Adrenal gland (tissue), 5 donors: ENCODE results near the gene COL23A1.

Experiments
- POLR2A ChIP-seq, 2 donors: fragments of 450-650 bp; IDR thresholded peaks; one replicate each; pipeline ENCODE4 v1.6.1; 2017; ENCODE audit warnings: antibody characterized with exemption in 2 of 2, mild to moderate bottlenecking in 2 of 2, moderate library complexity in 1 of 2
- TF ChIP-seq, protein P1 (sequence below), 6 experiments: fragments of 450-650 bp in 4 of 6; fragments of 200-600 bp in 2 of 6; sonication (generic) in 1 of 6; IDR thresholded peaks; 1 replicate in 5 of 6; 2 replicates in 1 of 6; pipeline versions ENCODE4 v1.5.1 to v1.8.0; 2016 to 2021; ENCODE audit warnings: antibody characterized with exemption in 6 of 6, mild to moderate bottlenecking in 2 of 6, moderate library complexity in 1 of 6
- donor health status: DM: no; HTN: no; CAD: no.

DNA sequence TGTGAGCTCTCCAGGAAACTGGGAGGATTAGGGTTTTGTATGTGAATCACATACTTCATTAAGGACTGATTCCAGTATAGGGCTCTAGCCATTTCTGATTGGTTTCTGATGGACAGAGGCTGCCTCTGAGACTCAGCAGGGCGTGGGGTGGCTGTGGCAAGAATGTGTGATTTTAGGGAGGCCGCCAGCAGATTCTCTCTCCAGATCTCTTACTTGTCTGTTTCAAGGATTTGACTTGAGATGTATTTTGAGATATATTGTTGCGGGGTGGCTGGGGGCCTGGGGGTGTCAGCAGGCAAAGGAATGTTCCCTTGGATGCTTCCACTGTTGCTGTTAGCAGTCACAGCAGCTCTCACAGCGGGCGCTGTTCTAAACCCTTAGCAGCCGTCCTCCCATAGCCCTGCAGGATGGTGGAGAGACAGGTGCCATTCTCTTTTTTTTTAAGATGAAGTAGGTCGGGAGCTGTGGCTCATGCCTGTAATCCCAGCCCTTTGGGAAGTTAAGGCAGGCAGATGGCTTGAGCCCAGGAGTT lies 393.8 kb downstream of the COL23A1 start:
- TF ChIP-seq, protein P1, sequence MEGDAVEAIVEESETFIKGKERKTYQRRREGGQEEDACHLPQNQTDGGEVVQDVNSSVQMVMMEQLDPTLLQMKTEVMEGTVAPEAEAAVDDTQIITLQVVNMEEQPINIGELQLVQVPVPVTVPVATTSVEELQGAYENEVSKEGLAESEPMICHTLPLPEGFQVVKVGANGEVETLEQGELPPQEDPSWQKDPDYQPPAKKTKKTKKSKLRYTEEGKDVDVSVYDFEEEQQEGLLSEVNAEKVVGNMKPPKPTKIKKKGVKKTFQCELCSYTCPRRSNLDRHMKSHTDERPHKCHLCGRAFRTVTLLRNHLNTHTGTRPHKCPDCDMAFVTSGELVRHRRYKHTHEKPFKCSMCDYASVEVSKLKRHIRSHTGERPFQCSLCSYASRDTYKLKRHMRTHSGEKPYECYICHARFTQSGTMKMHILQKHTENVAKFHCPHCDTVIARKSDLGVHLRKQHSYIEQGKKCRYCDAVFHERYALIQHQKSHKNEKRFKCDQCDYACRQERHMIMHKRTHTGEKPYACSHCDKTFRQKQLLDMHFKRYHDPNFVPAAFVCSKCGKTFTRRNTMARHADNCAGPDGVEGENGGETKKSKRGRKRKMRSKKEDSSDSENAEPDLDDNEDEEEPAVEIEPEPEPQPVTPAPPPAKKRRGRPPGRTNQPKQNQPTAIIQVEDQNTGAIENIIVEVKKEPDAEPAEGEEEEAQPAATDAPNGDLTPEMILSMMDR (IDR thresholded peaks at IDR 0.05), result no peak
- no peak for TF ChIP-seq POLR2A (IDR thresholded peaks at IDR 0.05)
